Activated naive CD4-positive, alpha-beta T cell treated with Interleukin-2 at 50 U/mL for 16 hours (primary cell): Measurements from ENCODE around the gene CXCL6.

ENCODE experiments used
- DNase-seq: peaks from one replicate; pipeline ENCODE4 v3.0.0-alpha.2; 2020

CXCL6 gene

DNA sequence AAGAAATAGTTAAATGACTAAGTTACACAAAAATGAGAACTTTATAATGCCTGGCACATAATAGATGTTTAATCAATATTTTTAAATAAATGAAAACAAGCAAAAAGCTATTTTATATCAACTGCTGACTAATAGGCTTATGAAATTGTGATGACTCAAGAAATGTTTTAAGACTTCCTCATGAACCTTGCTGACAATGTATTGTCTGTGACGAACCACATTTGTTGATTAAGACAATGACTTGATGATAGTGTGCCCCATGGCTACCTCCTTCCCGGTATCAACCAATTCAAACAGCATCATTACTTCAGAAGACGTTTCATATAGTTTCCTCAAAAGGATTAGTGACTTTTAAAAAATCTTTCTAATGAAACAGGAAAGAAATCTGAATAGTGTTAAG is 7.9 kb downstream of the CXCL6 start:
- DNase-seq: no peak

DNA sequence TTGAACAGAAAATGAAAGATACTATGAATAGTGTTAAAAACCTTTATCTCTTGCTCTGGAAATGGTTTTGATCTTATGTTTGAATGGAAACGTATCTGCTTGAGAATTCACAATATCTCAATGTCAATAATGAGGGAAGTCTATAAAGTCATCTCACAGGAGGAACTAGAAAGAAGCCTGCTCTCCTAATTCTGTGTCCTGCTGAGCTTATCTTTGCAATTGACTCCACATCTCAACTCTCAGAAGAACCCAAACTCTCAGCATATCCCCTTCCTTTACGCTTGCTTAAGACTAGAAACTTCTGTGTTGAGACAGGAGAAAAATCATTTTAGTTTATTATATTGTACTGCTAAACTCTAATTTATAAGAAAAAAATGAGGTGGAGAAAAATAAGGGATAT is 8.3 kb downstream of the CXCL6 start:
- no peak for DNase-seq

DNA sequence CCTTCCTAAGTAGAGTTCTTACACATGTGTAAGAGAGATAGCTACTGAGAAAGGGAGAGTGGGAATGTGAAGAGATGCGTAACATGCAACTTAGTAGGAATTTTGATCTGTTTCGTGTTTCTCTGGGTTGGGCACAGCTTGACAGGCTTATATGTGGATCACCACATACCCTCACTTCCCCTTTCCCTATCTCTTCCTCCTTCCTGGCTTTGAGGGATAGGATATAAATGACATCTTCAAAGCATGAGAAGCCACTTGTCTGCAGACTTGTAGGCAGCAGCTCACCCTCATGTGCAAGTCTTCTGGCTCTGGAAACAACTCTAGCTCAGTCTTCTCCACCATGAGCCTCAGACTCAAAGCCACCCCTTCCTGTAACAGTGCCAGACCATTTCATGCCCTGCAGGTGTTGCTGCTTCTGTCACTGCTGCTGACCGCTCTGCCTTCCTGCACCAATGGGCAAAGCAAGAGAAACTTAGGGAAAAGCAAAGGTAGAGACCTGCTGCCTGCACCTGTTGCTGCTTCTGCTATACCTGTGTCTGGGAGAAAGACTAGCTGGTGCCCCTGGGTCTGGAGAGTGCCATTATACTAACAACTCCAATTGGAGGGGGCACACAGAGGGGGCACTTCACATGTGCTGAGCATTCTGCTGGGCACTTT is 11.2 kb downstream of the CXCL6 start:
- no peak for DNase-seq

DNA sequence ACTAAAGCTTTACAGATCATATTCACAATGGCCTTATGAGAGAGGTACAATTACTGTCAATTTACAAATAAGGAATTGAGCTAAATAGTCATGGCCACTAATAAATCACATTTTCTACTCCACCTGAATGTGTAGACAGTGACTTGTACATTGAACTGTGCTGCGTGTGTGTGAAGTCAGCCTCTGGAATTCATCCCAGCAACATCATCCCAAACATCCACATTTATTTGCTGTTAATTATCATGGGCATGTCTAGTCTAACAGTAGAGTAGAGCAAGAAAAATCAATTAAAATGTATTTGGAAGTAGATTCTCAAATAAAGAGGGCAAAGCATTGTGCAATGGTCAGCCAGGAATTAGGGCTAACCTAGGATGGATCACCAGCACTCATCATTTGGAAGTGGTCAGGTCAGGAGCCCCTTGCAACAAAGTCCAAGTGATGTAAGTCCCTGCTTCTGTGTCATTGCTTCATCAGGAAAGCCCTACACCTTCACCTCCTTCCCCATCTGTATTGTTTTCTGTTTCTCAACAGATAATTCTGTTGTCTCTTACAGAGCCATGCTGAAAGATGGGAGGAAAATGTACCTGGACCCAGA is 11.8 kb downstream of the CXCL6 start:
- no peak for DNase-seq

DNA sequence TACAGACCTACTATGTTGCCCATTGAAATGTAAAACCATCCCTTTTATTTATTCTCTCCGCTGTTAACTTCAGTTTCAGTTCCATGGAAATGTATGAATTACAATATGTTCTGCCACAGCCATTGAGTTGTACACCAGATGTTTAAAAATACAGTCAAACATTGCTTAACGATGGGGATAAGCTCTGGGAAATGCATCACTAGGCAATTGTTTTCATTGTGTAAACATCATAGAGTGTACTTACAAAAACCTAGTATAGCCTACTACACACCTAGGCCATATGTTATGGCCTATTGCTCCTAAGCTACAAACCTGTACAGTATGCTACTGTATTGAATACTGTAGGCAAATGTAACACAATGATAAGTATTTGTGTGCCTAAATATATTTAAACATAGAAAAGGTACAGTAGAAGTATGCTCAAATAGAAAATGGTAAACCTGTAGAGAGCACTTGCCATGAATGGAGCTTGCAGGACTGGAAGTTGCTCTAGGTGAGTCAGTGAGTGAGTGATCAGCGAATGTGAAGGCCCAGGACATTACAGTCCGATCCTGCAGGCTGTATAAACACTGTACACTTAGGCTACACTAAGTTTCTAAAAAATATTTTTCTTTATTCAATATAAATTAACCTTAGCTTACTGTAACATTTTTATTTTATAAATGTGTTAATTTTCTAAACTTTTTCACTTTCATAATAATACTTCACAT is 13.9 kb downstream of the CXCL6 start:
- DNase-seq: no peak

DNA sequence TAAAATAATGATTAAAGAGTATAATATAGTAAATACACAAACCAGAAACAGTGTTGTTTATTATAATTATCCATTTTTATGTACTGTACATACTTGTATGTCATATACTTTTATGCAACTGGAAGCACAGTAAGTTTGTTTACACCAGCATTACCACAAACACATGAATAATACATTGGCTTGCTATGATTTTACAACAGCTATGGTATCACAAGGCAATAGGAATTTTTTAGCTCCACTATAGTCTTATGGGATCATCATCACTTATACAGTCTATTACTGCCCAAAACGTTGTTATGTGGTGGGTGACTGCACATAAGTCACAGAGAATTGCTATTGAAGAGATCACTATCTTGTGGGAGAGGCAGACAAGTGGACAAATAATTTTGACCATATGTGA is 14.8 kb downstream of the CXCL6 start:
- DNase-seq: no peak

DNA sequence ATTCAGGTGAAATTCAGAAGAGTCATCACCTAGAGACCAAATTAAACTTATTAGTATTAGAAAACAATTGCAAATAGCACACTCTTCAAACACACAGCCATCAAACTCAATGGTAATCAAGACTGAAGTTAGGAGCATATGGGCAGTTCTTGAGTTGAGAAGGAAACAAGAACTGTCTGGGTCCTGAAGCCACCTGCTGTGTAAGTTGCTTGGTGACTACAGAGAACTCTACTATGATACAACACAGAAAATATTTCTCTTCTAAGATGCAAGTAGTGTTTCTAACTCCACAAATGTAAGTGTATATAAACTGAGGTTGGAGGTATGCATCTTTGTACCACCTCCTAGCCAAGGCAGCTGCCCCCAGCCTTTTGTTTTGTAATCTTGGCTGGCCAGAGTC is 16.3 kb downstream of the CXCL6 start:
- DNase-seq: no peak

DNA sequence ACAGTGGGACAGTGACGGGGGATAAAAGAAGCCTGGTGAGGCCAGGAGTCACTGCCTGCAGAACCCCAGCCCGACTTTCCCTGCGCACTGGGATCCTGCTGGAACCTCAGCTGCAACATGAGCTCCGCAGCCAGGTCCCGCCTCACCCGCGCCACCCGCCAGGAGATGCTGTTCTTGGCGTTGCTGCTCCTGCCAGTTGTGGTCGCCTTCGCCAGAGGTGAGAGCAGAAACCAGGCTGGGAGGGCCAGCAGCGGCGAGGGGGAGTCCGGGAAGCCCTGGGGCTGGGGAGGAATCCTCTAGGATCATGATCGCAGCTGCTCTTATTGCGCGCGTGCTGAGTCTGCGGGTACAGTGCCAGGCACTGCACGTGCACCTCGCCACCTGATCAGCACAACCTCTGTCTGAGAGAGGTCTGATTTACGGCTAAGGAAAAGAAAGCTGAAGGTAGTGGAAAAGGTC is 16.8 kb downstream of the CXCL6 start, which contains the start of gene PF4V1:
TSS of gene PF4V1 (plus strand) at position 51 of the 459 bp plus-strand sequence. CDS start at position 118, 67 bp downstream.
- DNase-seq: no peak

DNA sequence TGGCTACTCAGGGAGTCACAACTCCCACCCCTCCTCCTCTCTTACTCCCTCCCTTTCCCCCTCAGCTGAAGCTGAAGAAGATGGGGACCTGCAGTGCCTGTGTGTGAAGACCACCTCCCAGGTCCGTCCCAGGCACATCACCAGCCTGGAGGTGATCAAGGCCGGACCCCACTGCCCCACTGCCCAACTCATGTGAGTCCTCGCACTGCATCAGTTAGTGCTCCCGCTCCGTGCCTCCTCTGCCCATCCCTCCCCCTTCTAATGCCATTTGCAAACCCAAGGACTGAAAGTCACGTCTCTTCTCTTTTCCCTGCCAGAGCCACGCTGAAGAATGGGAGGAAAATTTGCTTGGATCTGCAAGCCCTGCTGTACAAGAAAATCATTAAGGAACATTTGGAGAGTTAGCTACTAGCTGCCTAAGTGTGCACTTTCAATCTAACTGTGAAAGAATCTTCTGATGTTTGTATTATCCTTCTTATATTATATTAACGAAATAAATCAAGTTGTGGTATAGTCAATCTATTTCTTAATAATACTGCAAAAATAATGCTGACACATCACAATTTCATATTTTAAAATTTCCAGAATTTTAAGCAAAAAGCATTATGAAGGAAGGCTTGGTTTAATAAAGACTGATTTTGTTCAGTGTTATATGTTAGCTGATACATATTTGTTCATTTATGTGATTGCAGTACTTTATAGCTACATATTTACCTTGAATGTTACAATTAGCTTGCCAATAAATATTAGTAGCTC is 17.4 kb downstream of the CXCL6 start:
- DNase-seq: no peak

DNA sequence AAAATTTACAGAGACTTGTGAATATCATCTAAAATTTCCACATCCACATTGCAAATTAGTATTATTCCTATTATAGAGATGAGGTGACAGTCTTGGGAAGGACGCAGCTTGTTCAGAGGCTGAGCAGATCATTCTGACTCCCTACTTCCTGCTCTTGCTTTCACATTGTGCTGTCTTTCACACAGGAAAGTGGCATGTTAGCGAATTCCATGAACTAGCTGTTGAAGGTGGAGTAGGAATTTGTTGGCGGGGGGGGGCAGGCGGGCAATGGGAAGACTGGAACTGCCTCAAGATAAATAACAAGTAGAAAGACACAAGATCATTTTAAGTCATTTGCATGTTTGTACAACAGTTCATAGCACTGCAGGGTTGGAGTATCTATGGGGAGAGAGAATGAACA is 18.9 kb downstream of the CXCL6 start:
- no peak for DNase-seq

DNA sequence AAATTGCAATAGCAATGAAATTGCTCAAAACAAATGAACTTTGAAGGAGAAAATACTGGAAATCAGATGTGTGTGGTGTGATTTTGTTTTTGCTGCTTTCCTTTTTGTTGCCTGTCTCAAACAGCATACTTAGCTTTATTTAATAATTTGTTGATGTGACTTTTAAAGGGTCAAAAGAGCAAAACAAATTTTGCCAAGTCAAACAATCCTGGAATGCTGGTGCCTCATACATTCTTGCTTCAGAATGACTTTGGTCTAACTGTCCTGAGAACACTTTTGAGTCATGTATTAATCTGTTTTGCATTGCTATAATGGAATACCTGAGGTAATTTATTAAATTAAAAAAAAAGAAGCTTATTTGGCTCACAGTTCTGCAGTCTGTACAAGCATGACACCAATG is 20.0 kb downstream of the CXCL6 start:
- DNase-seq: no peak

DNA sequence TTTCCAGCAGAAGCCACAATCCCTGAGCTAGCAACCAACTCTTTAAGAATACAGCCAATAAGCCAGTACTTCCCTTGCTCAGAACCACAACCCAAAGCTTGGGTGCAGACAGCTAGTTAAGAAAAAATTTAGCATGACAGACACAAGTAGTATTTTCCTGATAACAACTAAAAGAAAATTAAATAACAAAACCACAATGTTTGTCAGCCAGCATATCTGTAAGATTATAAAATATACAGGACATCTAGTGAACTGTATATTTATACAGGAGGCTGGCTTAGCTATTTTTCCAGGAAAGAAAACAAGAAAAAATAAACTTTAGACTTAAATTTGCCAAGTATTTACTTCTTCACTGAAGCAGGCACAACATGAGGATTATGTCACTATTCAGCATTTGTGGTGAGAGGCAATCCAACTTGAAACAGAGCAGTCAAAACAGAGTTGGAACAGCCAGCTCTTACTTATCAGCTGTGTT is 23.2 kb downstream of the CXCL6 start:
- DNase-seq: no peak

DNA sequence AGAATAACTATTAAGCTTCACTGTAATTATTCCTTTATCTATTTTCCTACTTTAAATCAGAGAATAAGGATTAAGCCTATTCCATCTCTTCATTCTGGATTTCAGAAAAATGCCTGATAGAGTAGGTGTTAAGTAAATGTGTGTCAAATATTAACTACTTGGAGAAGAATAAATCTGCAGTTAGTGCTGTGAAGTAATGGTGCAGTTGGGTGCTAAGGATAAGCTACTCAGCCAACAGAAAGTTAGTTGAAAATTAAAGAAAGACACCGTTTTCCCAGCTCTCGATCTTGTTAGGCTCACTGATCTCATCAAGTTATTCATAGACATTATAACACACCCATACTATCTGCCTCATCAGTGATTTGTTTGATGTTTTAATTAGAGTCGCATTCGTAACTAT is 23.7 kb downstream of the CXCL6 start:
- no peak for DNase-seq

DNA sequence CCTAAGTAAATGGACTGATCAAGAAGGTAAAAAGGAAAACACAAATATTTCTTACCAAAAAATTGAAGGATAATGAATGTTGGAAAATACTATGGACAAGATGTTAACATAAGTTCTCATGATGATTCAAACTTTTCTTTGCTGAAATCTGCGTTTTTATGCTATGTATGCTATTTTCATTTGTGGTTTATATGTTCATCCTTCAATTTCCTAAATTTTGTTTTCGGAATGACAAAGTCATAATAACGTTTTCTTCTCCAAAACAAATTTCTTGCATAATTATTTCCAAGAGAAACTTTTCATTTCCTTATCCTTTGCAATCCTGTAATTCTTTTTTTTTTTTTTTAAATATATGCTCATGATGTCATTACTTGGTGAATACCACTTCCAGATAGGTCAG is 24.4 kb downstream of the CXCL6 start:
- no peak for DNase-seq

DNA sequence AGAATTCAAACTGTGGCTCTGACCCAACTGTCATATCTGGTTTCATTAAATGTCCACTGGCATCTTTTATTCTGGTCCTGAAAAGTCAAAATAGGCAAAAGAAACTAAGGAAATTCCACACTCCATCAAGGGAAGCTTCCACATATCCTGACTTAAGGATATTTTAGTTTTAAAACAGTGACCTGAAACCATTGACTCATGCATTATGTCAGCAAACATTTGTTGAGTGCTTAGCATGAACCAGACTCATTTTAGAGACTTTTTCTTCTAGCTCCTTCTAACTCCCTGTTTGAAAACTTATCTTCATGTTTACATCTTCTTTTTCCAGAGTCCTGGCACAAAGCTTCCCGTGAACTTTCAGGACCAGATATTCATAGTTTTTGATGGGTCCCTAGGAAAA is 25.8 kb downstream of the CXCL6 start:
- DNase-seq: no peak

DNA sequence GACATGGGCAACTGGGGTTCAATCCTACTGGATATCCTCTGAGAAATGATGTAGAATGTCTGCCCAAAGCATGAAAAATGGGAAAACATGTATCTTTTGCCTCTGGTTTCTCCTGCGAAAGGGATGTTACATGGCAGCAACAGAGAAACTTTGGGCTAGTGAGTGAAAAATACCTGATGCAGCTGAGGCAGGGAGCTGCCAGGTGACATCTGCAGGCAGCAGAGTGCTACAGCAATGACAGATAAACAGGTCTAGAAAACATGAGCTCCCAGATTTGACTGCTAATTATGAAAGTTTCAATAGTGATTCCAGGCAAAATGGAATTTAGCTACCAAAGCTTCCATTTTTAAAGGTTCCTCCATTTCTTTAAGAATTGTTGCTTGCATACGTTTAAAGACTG is 27.9 kb downstream of the CXCL6 start:
- no peak for DNase-seq

DNA sequence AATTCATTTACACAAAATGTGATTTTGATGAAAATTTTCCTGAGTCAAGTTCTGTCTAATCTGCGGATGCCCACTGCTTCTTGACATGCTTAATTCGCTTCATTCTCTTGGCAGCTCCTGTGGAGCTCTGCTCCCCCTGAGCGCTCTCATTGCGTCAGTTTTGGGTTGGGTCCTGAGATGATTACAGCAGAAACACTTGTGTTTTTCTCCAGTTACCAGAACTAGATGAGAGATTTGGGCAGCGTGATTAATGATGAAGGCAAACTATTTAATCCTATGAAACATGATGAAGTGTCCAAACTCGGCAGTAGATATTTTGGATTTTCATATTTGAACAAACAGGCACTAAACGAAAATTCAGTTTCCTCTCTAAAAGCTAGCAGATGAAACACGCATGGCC is 28.5 kb downstream of the CXCL6 start:
- no peak for DNase-seq

DNA sequence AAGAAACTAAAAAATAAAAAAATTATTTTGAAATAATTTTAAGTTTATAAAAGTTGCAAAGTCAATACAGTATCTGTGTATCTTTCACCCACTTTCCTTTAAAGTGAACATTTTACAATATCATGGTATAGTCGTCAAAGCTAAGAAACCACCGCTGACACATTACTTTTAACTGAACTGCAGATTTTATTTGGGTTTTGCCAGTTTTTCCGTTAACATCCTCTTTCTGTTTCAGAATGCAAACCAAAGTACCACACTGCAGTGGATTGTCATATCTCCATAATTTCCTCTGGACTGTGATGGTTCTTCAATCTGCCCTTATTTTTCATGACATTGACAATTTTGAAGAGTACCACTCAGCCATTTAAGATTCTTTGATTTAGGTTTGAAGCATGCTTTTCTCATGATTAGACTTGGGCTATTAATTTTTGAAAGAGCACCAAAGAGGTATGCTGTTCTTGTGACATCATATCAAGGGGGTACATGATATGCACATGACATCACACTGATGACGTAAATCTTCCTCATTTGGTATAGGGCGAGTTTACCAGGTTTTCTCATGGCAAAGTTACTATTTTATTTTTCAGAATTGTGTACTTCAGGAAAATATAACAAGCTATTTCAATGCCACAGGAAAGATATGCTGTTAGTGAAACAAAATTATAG is 29.1 kb downstream of the CXCL6 start:
- DNase-seq: no peak

DNA sequence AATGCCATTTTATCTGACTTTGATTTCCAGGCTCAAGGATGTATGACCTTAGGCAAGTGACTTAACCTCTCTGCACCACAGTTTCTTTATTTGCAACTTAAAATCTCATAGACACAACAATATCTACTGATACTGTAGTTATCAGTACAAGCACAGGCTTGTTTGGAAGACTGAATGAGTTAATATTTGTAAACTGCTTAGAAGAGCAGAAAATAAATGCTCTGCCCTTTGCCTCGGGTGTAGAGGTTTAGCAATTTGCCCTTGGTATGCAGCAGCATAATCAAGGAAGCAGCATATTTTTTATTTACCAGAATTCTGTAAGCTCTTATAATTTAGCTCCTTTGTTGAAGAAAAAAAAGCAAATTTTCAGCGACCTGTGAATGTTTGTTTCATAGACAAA is 29.8 kb downstream of the CXCL6 start:
- no peak for DNase-seq

DNA sequence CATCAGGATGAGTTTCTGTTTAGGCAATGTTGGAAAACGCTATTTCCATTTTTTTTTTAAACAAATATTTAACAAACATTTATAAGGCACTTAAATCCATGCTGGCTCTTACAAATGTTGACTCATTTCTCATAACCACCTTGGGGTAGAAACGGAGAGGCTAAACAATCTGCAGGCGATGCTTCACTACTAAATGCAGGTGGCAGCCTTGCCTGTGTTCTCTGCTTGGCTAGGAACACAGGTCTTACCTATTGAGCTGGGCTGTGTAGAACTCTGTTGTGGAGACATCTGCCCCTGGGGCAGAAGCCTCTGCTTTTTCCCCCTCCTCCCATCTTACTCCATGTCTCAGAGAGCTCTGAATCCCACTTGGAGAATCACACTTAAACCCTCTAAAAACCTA is 31.3 kb downstream of the CXCL6 start:
- DNase-seq: no peak

DNA sequence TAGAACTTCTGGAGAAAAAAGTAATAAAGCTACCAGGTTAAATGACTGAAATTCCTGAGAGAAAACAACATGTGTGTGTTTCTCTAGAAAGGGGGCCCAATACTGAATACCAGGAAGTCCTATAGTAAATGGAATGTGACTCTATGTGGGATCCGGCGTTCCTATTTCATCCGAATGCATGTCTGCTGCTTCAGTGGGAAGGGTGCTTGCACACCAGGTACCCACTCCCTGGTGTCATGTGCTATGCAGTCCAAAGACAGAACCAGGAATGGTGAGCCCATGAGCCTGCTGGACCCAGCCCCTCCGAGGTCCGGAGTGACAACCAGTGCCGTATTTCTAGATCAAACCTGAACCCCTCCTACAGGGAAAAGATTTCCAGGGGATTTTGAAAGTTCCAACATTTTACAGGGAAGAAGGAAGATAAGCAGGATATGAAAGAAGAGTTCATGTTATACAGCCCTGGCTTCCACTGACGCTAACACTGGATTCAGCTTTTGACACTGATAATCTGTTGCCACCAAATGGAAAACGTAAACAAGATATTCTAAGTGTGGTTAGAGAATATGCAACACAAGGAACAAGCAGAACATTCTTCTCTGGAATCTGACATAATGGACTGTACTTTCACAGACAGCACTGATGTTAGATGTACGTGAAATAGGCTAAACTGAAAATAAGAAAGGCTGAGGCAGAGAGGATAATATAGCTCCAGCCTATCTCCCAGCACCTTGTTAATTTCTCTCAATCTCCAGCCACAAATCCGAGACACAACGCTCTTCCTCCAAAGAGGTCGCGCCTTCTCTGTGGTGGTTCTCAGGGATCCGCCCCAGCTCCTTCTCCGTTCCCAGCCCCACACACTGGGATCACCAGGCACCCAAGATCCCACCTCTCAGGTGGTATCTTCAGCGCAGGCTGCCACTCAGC is 32.0 kb downstream of the CXCL6 start:
- no peak for DNase-seq
